ENCODE data around the gene HOXD11.

The HOXD11 gene

GRCh38 chr2:176093145-176093897 lies 13.8 kb upstream of the HOXD11 start:
- peak; percentile 66 for TF ChIP-seq CTCF (conservative IDR thresholded peaks at IDR 0.05)
- peak overlapping the region; percentile 73 for H3K27ac ChIP-seq

GRCh38 chr2:176093898-176094249 lies 13.2 kb upstream of the HOXD11 start:
- no peak overlapping the region for H3K27ac ChIP-seq
- no peak for TF ChIP-seq CTCF (conservative IDR thresholded peaks at IDR 0.05)

- TF ChIP-seq CTCF (conservative IDR thresholded peaks at IDR 0.05) = no peak
- H3K27ac ChIP-seq = no peak overlapping the region
These were observed 12.7 kb upstream of the HOXD11 start for GRCh38 chr2:176094349-176094748.

GRCh38 chr2:176095421-176095820 lies 11.7 kb upstream of the HOXD11 start:
- H3K27ac ChIP-seq = no peak overlapping the region
- TF ChIP-seq CTCF (conservative IDR thresholded peaks at IDR 0.05) = no peak

GRCh38 chr2:176096243-176096985 lies 10.7 kb upstream of the HOXD11 start:
- no peak for TF ChIP-seq CTCF (conservative IDR thresholded peaks at IDR 0.05)
- peak overlapping the region; percentile 76 for H3K27ac ChIP-seq

- H3K27ac ChIP-seq = peak overlapping the region; percentile 76
- TF ChIP-seq CTCF (conservative IDR thresholded peaks at IDR 0.05) = peak; percentile 94
These were observed 9.9 kb upstream of the HOXD11 start for GRCh38 chr2:176096986-176097819.

GRCh38 chr2:176097820-176098365 lies 9.2 kb upstream of the HOXD11 start:
- peak overlapping the region; percentile 76; the same call in 1 of the 2 replicates for H3K27ac ChIP-seq
- no peak; the same call in none of the 2 replicates for TF ChIP-seq CTCF (conservative IDR thresholded peaks at IDR 0.05)
